OCI-LY3 (cell line): ENCODE data around the gene PTPRJ.

ENCODE experiments used
- EZH2phosphoT487 ChIP-seq: fragments of 200-600 bp; shearing (Covaris generic); IDR thresholded peaks from 2 replicates; pipeline ENCODE4 v1.6.1; 2018; ENCODE audit warnings: antibody characterized with exemption, mixed run types, low read depth
- TF ChIP-seq, protein P1 (sequence below): fragments of 200-600, 300-600 bp; sonication (generic); IDR thresholded peaks from 2 replicates; pipeline ENCODE4 v1.5.1; 2014; ENCODE audit warnings: antibody characterized with exemption, low read length, low read depth

DNA sequence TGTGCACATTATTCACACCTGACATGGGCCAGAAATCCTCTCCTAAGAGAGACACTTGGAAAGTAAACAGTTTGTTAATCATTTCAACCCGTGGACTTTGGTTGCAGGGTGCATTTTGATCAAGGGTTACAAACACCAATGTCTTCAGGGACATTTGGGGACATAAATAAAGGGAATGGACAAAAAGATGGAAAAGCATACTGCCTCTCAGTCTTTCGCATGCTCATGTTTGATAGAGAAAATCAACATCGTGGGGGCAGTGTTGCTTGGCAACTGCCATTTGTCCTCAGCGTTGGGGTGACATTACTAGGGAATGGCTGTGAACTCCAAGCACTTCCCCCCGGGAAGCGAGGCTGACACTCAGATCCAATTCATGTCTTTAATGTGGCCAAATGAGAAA is 121.6 kb downstream of the PTPRJ start:
- TF ChIP-seq, protein P1, sequence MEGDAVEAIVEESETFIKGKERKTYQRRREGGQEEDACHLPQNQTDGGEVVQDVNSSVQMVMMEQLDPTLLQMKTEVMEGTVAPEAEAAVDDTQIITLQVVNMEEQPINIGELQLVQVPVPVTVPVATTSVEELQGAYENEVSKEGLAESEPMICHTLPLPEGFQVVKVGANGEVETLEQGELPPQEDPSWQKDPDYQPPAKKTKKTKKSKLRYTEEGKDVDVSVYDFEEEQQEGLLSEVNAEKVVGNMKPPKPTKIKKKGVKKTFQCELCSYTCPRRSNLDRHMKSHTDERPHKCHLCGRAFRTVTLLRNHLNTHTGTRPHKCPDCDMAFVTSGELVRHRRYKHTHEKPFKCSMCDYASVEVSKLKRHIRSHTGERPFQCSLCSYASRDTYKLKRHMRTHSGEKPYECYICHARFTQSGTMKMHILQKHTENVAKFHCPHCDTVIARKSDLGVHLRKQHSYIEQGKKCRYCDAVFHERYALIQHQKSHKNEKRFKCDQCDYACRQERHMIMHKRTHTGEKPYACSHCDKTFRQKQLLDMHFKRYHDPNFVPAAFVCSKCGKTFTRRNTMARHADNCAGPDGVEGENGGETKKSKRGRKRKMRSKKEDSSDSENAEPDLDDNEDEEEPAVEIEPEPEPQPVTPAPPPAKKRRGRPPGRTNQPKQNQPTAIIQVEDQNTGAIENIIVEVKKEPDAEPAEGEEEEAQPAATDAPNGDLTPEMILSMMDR: no peak
- no peak for TF ChIP-seq EZH2phosphoT487
